BJ (cell line): Measurements from ENCODE around the gene NFXL1. TPM values are rescaled to one million over a fixed set of nuclear protein-coding genes. Genes with fewer than 3 reads are reported as not detected.

Source experiments
- CTCF ChIA-PET: fragments of 350-600 bp; formaldehyde crosslinking; extraction: SDS; loops from one replicate; lab custom pipeline; 2021; ENCODE audit warnings: antibody characterized with exemption, inconsistent platforms; lab: Yijun Ruan, JAX
- POLR2A ChIA-PET: fragments of 300-600 bp; sonication (Branson Sonifier 250); formaldehyde crosslinking; extraction: SDS; loops from one replicate; lab custom pipeline; 2021; ENCODE audit warnings: antibody characterized with exemption; lab: Charles Lee
- DNase-seq: peaks from one replicate; pipeline ENCODE4 v3.0.0-alpha.2; 2011; ENCODE audit warnings: low read depth
- H3K27me3 ChIP-seq: 2 replicates; pipeline ENCODE4 v1.6.0; 2011; ENCODE audit warnings: low read length; ENCODE audit not compliant: control insufficient read depth, insufficient read depth
- H3K36me3 ChIP-seq: 2 replicates; pipeline ENCODE4 v1.5.1; 2011; ENCODE audit warnings: low read length; ENCODE audit not compliant: control insufficient read depth, insufficient read depth
- H3K4me3 ChIP-seq: 2 replicates; pipeline ENCODE4 v1.5.1; 2011; ENCODE audit warnings: low read depth, mild to moderate bottlenecking, control low read depth, low read length
- polyA plus RNA-seq: library from polyadenylated mRNA; depleted of rRNA; stranded (reverse); fragments of >200 nt; gene quantifications from 2 replicates; pipeline ENCODE4 v1.2.3, GENCODE V29; 2011
- TF ChIP-seq, protein P1 (sequence below): IDR thresholded peaks from 2 replicates; pipeline ENCODE4 v1.5.1; 2011; ENCODE audit warnings: low read depth, mild to moderate bottlenecking, control low read depth, inconsistent platforms, low read length, moderate library complexity; ENCODE audit not compliant: insufficient read depth

Gene NFXL1
- polyA plus RNA-seq, 1 experiment: 7.1 TPM

GRCh38 chr4:47942081-47942819 is 27.9 kb upstream of the NFXL1 start:
- TF ChIP-seq, protein P1, sequence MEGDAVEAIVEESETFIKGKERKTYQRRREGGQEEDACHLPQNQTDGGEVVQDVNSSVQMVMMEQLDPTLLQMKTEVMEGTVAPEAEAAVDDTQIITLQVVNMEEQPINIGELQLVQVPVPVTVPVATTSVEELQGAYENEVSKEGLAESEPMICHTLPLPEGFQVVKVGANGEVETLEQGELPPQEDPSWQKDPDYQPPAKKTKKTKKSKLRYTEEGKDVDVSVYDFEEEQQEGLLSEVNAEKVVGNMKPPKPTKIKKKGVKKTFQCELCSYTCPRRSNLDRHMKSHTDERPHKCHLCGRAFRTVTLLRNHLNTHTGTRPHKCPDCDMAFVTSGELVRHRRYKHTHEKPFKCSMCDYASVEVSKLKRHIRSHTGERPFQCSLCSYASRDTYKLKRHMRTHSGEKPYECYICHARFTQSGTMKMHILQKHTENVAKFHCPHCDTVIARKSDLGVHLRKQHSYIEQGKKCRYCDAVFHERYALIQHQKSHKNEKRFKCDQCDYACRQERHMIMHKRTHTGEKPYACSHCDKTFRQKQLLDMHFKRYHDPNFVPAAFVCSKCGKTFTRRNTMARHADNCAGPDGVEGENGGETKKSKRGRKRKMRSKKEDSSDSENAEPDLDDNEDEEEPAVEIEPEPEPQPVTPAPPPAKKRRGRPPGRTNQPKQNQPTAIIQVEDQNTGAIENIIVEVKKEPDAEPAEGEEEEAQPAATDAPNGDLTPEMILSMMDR: no peak
- POLR2A ChIA-PET: no interaction called here
- Histone ChIP-seq H3K36me3 (no peaks in the 10 kb centered on the region), H3K27me3 (peaks cover 4% of the 10 kb centered on the region; the same call in 1 of the 2 replicates), H3K4me3 (no peak overlapping the region)
- no peak for DNase-seq
- CTCF ChIA-PET: interaction anchor here (1.3 kb wide), 1 partner anchor 8 kb away, joined by 4 read pairs; no protein-coding TSS in a partner anchor

- CTCF ChIA-PET: interaction anchor here (1.1 kb wide), 2 partner anchors 103 to 235 kb away, joined by 3 to 4 read pairs; no protein-coding TSS in a partner anchor
- TF ChIP-seq, protein P1: no peak
- peaks cover 4% of the 10 kb centered on the region; the same call in 1 of the 2 replicates for H3K27me3 ChIP-seq
- POLR2A ChIA-PET: interaction anchor here (0.6 kb wide), 1 partner anchor 45 kb away, joined by 6 read pairs; no protein-coding TSS in a partner anchor
- no peak overlapping the region for H3K4me3 ChIP-seq
- DNase-seq: no peak
- H3K36me3 ChIP-seq: no peaks in the 10 kb centered on the region
These were observed 25.1 kb upstream of the NFXL1 start for GRCh38 chr4:47939456-47939855.

DNA sequence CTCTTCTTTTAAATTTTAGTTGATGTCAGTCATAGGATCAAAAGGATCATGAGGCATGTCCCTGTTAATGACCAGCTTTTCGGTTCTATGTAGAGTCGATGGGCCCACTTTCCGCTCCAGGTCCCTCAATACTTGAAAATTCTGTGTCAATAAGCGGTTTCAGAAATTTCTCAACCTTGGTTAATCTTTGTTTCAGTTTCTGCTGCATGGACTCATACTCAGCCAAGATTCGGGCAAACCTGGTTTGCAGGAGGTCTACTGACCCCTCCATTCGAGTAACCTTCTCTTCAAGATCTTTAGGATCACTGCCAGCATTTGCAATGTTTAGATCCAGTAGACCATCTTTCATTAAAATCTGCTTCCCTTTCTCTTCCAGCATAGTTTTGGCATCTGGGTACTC is 22.0 kb upstream of the NFXL1 start:
- CTCF ChIA-PET: interaction anchor here (1.4 to 1.5 kb wide), 2 partner anchors 151 to 268 kb away, joined by 3 to 5 read pairs; no protein-coding TSS in a partner anchor
- Histone ChIP-seq H3K36me3 (no peaks in the 10 kb centered on the region), H3K27me3 (peaks cover 4% of the 10 kb centered on the region; the same call in 1 of the 2 replicates), H3K4me3 (no peak overlapping the region)
- TF ChIP-seq, protein P1: no peak
- POLR2A ChIA-PET: no interaction called here
- no peak for DNase-seq

DNA sequence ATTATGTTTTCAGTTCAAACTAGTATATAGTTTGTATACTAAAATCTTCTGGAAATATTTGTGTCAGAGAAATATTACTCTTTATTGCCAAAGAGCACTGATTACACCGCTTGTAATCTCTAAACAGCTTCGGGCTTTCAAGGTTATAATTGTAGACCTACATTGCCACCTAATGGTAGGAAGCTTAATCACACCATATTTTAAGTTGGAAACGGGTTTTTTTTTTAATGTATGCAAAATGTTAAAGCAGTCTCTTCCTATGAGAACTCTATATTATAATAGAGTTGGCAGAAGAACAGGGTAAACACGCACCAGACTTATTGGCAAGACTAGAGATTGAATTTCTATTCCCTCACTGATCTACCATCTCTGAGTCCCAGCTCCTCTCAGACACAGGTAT is 19.5 kb upstream of the NFXL1 start:
- TF ChIP-seq, protein P1: peak; percentile 59
- ChIA-PET CTCF (interaction anchor here (0.6 to 4.0 kb wide), 26 partner anchors 8 to 492 kb away, joined by 3 to 37 read pairs (median 4); no protein-coding TSS in a partner anchor), POLR2A (no interaction called here)
- no peaks in the 10 kb centered on the region for H3K36me3 ChIP-seq
- no peak overlapping the region for H3K4me3 ChIP-seq
- DNase-seq: no peak
- H3K27me3 ChIP-seq: no peaks in the 10 kb centered on the region
